GM19452 (cell line): Measurements from ENCODE around the gene USP34.
"Not testable (repeated sequence)": the region's sequence is repeated elsewhere in the genome, so short reads cannot be mapped to it uniquely, and the experiment has no call there.

Source experiments
- ATAC-seq: cut with Tn5 transposase; IDR thresholded peaks from one replicate; pipeline ENCODE4 v1.9.1; 2021; ENCODE audit not compliant: unreplicated experiment

Gene USP34

GRCh38 chr2:61196671-61197070 lies 274.2 kb downstream of the USP34 start:
- no peak for ATAC-seq

GRCh38 chr2:61194646-61195045 lies 276.2 kb downstream of the USP34 start:
- not testable (repeated sequence) for ATAC-seq

GRCh38 chr2:61193670-61194561 lies 277.0 kb downstream of the USP34 start:
- no peak for ATAC-seq

GRCh38 chr2:61187085-61187484 lies 283.8 kb downstream of the USP34 start:
- ATAC-seq = no peak

- no peak for ATAC-seq
Observed at GRCh38 chr2:61185231-61185728, 285.6 kb downstream of the USP34 start.

- ATAC-seq = no peak
Observed at GRCh38 chr2:61184263-61184662, 286.6 kb downstream of the USP34 start.

- no peak for ATAC-seq
Observed at GRCh38 chr2:61183795-61184194, 287.1 kb downstream of the USP34 start.

GRCh38 chr2:61182059-61182383 lies 288.9 kb downstream of the USP34 start:
- no peak for ATAC-seq

- no peak for ATAC-seq
Observed at GRCh38 chr2:61181382-61182058, 289.4 kb downstream of the USP34 start.

- ATAC-seq = no peak
Observed at GRCh38 chr2:61180686-61181085, 290.2 kb downstream of the USP34 start.

- ATAC-seq = no peak
Observed at GRCh38 chr2:61179701-61180639, 290.9 kb downstream of the USP34 start.

- ATAC-seq = no peak
Observed at GRCh38 chr2:61178603-61179545, 292.0 kb downstream of the USP34 start.

GRCh38 chr2:61177727-61178549 lies 292.9 kb downstream of the USP34 start:
- ATAC-seq = peak; percentile 8

- ATAC-seq = peak; percentile 83
Observed at GRCh38 chr2:61176755-61177726, 293.8 kb downstream of the USP34 start.

GRCh38 chr2:61175036-61175435 lies 295.9 kb downstream of the USP34 start:
- no peak for ATAC-seq

GRCh38 chr2:61173116-61173515 lies 297.8 kb downstream of the USP34 start:
- no peak for ATAC-seq

GRCh38 chr2:61172671-61173070 lies 298.2 kb downstream of the USP34 start:
- no peak for ATAC-seq

- no peak for ATAC-seq
Observed at GRCh38 chr2:61167579-61167978, 303.3 kb downstream of the USP34 start.
